IMR-90 (cell line): Measurements from ENCODE around the gene RFX4. TPM values are rescaled to one million over a fixed set of nuclear protein-coding genes. Genes with fewer than 3 reads are reported as not detected.

Experiments
- ATAC-seq: fragments of 200-7000 bp; cut with Tn5 transposase; 2 replicates; pipeline ENCODE4 v1.9.1; 2020; ENCODE audit warnings: low read depth, mild to moderate bottlenecking, moderate library complexity
- BruUV-seq: library from RNA; stranded (reverse); fragments of 400-500 nt; replicated peaks from 2 replicates; lab custom pipeline; 2021; lab: Mats Ljungman, UMichigan
- CTCF ChIA-PET: fragments of 300-600 bp; formaldehyde crosslinking; extraction: SDS; loops from one replicate; lab custom pipeline; 2021; ENCODE audit warnings: antibody characterized with exemption; lab: Yijun Ruan, JAX
- POLR2A ChIA-PET: fragments of 300-600 bp; sonication (Branson Sonifier 250); formaldehyde crosslinking; loops from one replicate; lab custom pipeline; 2022; ENCODE audit warnings: antibody characterized with exemption; ENCODE audit not compliant: unreplicated experiment; lab: Charles Lee
- DNase-seq: peaks from one replicate; pipeline ENCODE4 v3.0.0; 2013
- H2AFZ ChIP-seq: replicated peaks from 2 replicates; pipeline ENCODE3; 2013; ENCODE audit warnings: low read length, mild to moderate bottlenecking; ENCODE audit not compliant: poor library complexity
- H2AK5ac ChIP-seq: 2 replicates; pipeline ENCODE4 v1.6.1; 2013; ENCODE audit warnings: low read depth, low read length, inconsistent platforms
- H2AK9ac ChIP-seq: replicated peaks from 2 replicates; pipeline ENCODE3; 2013; ENCODE audit warnings: mild to moderate bottlenecking, low read depth, low read length, moderate library complexity; ENCODE audit not compliant: poor library complexity
- H2BK120ac ChIP-seq: 2 replicates; pipeline ENCODE4 v1.6.1; 2013; ENCODE audit warnings: low read depth, low read length, inconsistent platforms
- H2BK15ac ChIP-seq: 3 replicates; pipeline ENCODE4 v1.6.1; 2013; ENCODE audit warnings: low read depth, low read length, inconsistent platforms
- H2BK20ac ChIP-seq: 2 replicates; pipeline ENCODE4 v1.6.1; 2013; ENCODE audit warnings: low read depth, mild to moderate bottlenecking, inconsistent platforms, low read length, moderate library complexity
- H2BK5ac ChIP-seq: 2 replicates; pipeline ENCODE4 v1.6.1; 2013; ENCODE audit warnings: mild to moderate bottlenecking, low read depth, low read length, inconsistent platforms; ENCODE audit not compliant: poor library complexity, severe bottlenecking
- H3K14ac ChIP-seq: replicated peaks from 2 replicates; pipeline ENCODE4 v1.6.1; 2013; ENCODE audit warnings: low read depth, low read length, inconsistent platforms
- H3K18ac ChIP-seq: 2 replicates; pipeline ENCODE4 v1.6.1; 2013; ENCODE audit warnings: low read depth, low read length, control low read depth
- H3K23ac ChIP-seq: 2 replicates; pipeline ENCODE4 v1.6.1; 2013; ENCODE audit warnings: low read depth, low read length, inconsistent platforms
- H3K27ac ChIP-seq: 2 replicates; pipeline ENCODE4 v1.5.1; 2013; ENCODE audit warnings: mild to moderate bottlenecking, control low read depth, low read length; ENCODE audit not compliant: insufficient read depth
- H3K27me3 ChIP-seq: 2 replicates; pipeline ENCODE4 v1.6.1; 2013; ENCODE audit warnings: low read length; ENCODE audit not compliant: control insufficient read depth, insufficient read depth
- H3K36me3 ChIP-seq: 2 replicates; pipeline ENCODE4 v1.6.1; 2013; ENCODE audit warnings: low read length, mixed read lengths; ENCODE audit not compliant: control insufficient read depth, insufficient read depth
- H3K4ac ChIP-seq: 2 replicates; pipeline ENCODE4 v1.6.1; 2013; ENCODE audit warnings: low read depth, low read length, inconsistent platforms
- H3K4me1 ChIP-seq: 2 replicates; pipeline ENCODE4 v1.6.1; 2013; ENCODE audit warnings: low read length, mixed read lengths; ENCODE audit not compliant: control insufficient read depth, insufficient read depth
- H3K4me2 ChIP-seq: 2 replicates; pipeline ENCODE4 v1.6.1; 2013; ENCODE audit warnings: low read depth, mild to moderate bottlenecking, control low read depth, low read length, moderate library complexity
- H3K4me3 ChIP-seq: 2 replicates; pipeline ENCODE4 v1.5.1; 2013; ENCODE audit warnings: low read depth, mild to moderate bottlenecking, control low read depth, low read length, moderate library complexity; ENCODE audit not compliant: insufficient read depth
- H3K56ac ChIP-seq: 2 replicates; pipeline ENCODE4 v1.6.1; 2013; ENCODE audit warnings: low read length, inconsistent platforms; ENCODE audit not compliant: insufficient read depth; ENCODE audit errors: extremely low read depth
- H3K79me1 ChIP-seq, 2 experiments: 2 replicates each; pipeline ENCODE4 v1.6.1; 2013; ENCODE audit warnings: low read length in 2 of 2, inconsistent platforms in 1 of 2, low read depth in 1 of 2
- H3K9ac ChIP-seq: 2 replicates; pipeline ENCODE4 v1.6.1; 2013; ENCODE audit warnings: low read depth, low read length, control low read depth
- H3K9me1 ChIP-seq: 2 replicates; pipeline ENCODE4 v1.6.1; 2013; ENCODE audit warnings: low read length, inconsistent platforms; ENCODE audit not compliant: insufficient read depth
- H3K9me3 ChIP-seq: 2 replicates; pipeline ENCODE4 v1.6.1; 2013; ENCODE audit warnings: low read length; ENCODE audit not compliant: control insufficient read depth, insufficient read depth
- H4K20me1 ChIP-seq: 2 replicates; pipeline ENCODE4 v1.6.1; 2013; ENCODE audit warnings: low read length, inconsistent platforms; ENCODE audit not compliant: insufficient read depth
- H4K5ac ChIP-seq: 2 replicates; pipeline ENCODE4 v1.6.1; 2013; ENCODE audit warnings: mild to moderate bottlenecking, low read depth, low read length, control low read depth
- H4K8ac ChIP-seq, 2 experiments: 2 replicates each; pipeline ENCODE4 v1.6.1; 2013; ENCODE audit warnings: low read depth in 2 of 2, low read length in 2 of 2, control low read depth in 1 of 2, inconsistent platforms in 1 of 2
- H4K91ac ChIP-seq: 2 replicates; pipeline ENCODE4 v1.6.1; 2013; ENCODE audit warnings: low read depth, low read length, inconsistent platforms; ENCODE audit not compliant: insufficient read depth
- BHLHE40 ChIP-seq: fragments of 150-350 bp; IDR thresholded peaks from 2 replicates; pipeline ENCODE4 v1.6.1; 2016; ENCODE audit warnings: mild to moderate bottlenecking, low read depth, low read length
- CEBPB ChIP-seq: IDR thresholded peaks from 2 replicates; pipeline ENCODE4 v1.6.1; 2012; ENCODE audit warnings: low read depth, low read length, improper control_type of control experiment
- CHD1 ChIP-seq: IDR thresholded peaks from 2 replicates; pipeline ENCODE4 v1.6.1; 2012; ENCODE audit warnings: low read depth, low read length, improper control_type of control experiment
- CTCF ChIP-seq: conservative IDR thresholded peaks from 2 replicates; pipeline ENCODE4 v1.5.1; 2012; ENCODE audit warnings: mild to moderate bottlenecking, low read depth, low read length, improper control_type of control experiment
- ELK1 ChIP-seq: fragments of 150-350 bp; IDR thresholded peaks from 2 replicates; pipeline ENCODE4 v1.6.1; 2016; ENCODE audit warnings: low read depth, mild to moderate bottlenecking, low read length, moderate library complexity, borderline replicate concordance
- FOS ChIP-seq: fragments of 150-350 bp; IDR thresholded peaks from 2 replicates; pipeline ENCODE4 v1.6.1; 2016; ENCODE audit warnings: low read depth, low read length
- MAFK ChIP-seq: IDR thresholded peaks from 2 replicates; pipeline ENCODE4 v1.6.1; 2012; ENCODE audit warnings: low read depth, low read length, improper control_type of control experiment
- MAZ ChIP-seq: IDR thresholded peaks from 2 replicates; pipeline ENCODE4 v1.6.1; 2012; ENCODE audit warnings: low read depth, mild to moderate bottlenecking, low read length, improper control_type of control experiment, moderate library complexity, borderline replicate concordance
- MXI1 ChIP-seq: IDR thresholded peaks from 2 replicates; pipeline ENCODE4 v1.6.1; 2012; ENCODE audit warnings: low read depth, mild to moderate bottlenecking, low read length, moderate library complexity, borderline replicate concordance
- NFE2L2 ChIP-seq: fragments of 150-350 bp; IDR thresholded peaks from 2 replicates; pipeline ENCODE4 v1.6.1; 2016; ENCODE audit warnings: low read depth, mild to moderate bottlenecking, low read length
- POLR2A ChIP-seq: IDR thresholded peaks from 2 replicates; pipeline ENCODE4 v1.6.1; 2012; ENCODE audit warnings: mild to moderate bottlenecking, low read depth, low read length
- RAD21 ChIP-seq: IDR thresholded peaks from 2 replicates; pipeline ENCODE4 v1.6.1; 2012; ENCODE audit warnings: low read length, improper control_type of control experiment
- RCOR1 ChIP-seq: IDR thresholded peaks from 2 replicates; pipeline ENCODE4 v1.6.1; 2012; ENCODE audit warnings: mild to moderate bottlenecking, low read length, improper control_type of control experiment; ENCODE audit not compliant: insufficient replicate concordance
- RFX5 ChIP-seq: IDR thresholded peaks from 2 replicates; pipeline ENCODE4 v1.8.0; 2012; ENCODE audit warnings: low read depth, mild to moderate bottlenecking, low read length, moderate library complexity
- SMC3 ChIP-seq: fragments of 150-350 bp; IDR thresholded peaks from 2 replicates; pipeline ENCODE4 v1.6.1; 2016; ENCODE audit warnings: low read depth, mild to moderate bottlenecking, antibody characterized with exemption, low read length, moderate library complexity
- USF2 ChIP-seq: fragments of 150-350 bp; IDR thresholded peaks from 2 replicates; pipeline ENCODE4 v1.6.1; 2017; ENCODE audit warnings: mild to moderate bottlenecking, antibody characterized with exemption, low read length, low read depth
- WGBS, 2 experiments: methylation state at CpG; one replicate each; pipeline versions ENCODE4 v1.1.5 to v1.1.7; 2013; ENCODE audit warnings: missing lambda C conversion rate in 2 of 2; ENCODE audit not compliant: insufficient read length in 1 of 2; ENCODE audit errors: extremely low coverage in 2 of 2; 5-methylcytosine and 5-hydroxymethylcytosine counted together
- dilution Hi-C: fragments of 300-500 bp; cut with HindIII; formaldehyde crosslinking; loops from one replicate; pipeline ENCODE4 v1.14.3; 2018; ENCODE audit warnings: low sequenced_read_pairs; ENCODE audit not compliant: unreplicated experiment
- in situ Hi-C: fragments of 300-500 bp; cut with MboI; formaldehyde crosslinking; loops from 3 replicates; pipeline ENCODE4 v1.14.3; 2019; ENCODE audit warnings: low sequenced_read_pairs, inconsistent platforms, mixed read lengths
- intact Hi-C: fragments of 100-400 bp; cut with micrococcal nuclease; formaldehyde crosslinking; loops from 2 replicates; pipeline ENCODE4 v1.10.0; 2022
- polyA plus RNA-seq, 3 experiments: library from polyadenylated mRNA; depleted of rRNA; stranded (reverse); fragments of >200 nt; gene quantifications; 2 replicates each; pipeline ENCODE4 v1.2.3, GENCODE V29; 2012; ENCODE audit warnings: low replicate concordance in 1 of 3
- total RNA-seq: library from RNA; depleted of rRNA; stranded (reverse); fragments of >200 nt; gene quantifications from 2 replicates; pipeline ENCODE4 v1.2.3, GENCODE V29; 2012

The RFX4 gene
- total and polyA plus RNA-seq, 2 of the 4 experiments (the other 2 are of a cell fraction) = not detected

DNA sequence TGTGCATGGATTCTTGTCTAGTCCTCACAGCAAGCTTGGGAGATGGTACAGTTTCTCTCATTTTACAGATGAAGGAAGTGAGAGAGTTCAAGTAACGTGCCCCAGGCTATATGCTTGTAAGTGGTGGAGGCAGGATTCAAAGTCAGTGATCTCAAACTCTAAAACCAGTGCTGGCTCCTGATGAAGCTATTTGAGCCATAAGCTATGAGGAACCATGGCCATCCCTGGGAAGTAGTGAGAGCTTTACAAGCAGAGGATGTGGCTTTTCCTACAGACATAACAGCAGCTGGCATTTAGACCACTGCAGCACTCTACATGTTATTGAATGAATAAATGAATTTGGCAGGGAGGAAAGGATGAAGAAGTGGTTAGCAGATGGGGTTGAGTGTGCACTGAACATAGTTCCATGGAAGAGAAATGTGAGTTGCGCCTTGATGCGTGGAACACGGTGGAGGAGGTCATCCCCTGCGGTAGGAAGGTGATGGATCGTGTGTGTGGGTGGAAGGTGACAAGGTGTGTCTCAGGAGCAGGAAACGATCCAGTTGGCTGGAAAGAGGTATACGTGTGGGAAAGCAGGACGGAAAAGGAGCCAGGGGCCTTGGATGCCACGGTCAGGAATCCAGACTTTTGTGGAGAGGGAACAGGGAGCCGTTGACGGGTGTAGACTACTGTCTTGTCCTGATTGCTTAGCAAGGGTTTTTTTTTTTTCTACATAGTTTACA is 65.2 kb downstream of the RFX4 start:
- H2BK20ac ChIP-seq = no peak overlapping the region
- H4K91ac ChIP-seq = no peak overlapping the region
- H3K36me3 ChIP-seq = no peaks in the 10 kb centered on the region
- no peak overlapping the region for H3K27ac ChIP-seq
- H3K23ac ChIP-seq = no peak overlapping the region
- no peak for ATAC-seq
- H3K56ac ChIP-seq = no peak overlapping the region
- no peak overlapping the region for H4K5ac ChIP-seq
- DNase-seq = no peak
- H4K20me1 ChIP-seq = no peaks in the 10 kb centered on the region
- H3K9ac ChIP-seq = no peak overlapping the region
- TF ChIP-seq SMC3 (no peak), MXI1 (no peak), CEBPB (no peak), MAFK (no peak), NFE2L2 (no peak), BHLHE40 (no peak), POLR2A (no peak), CTCF (no peak), ELK1 (no peak), RCOR1 (no peak), USF2 (no peak), CHD1 (no peak), RAD21 (no peak), RFX5 (no peak), FOS (no peak), MAZ (no peak)
- in situ Hi-C loops (no loop called here), dilution Hi-C loops (no loop called here), intact Hi-C loops (no loop called here)
- no peaks in the 10 kb centered on the region for H3K9me3 ChIP-seq
- no peaks in the 10 kb centered on the region for H3K79me1 ChIP-seq
- H2BK15ac ChIP-seq = no peak overlapping the region
- H2AFZ ChIP-seq = no peak overlapping the region
- WGBS, 2 experiments = 67% methylated on average over 5 of the region's 12 CpGs; no CpG with 5 or more reads in 1 of the 2 experiments
- H3K27me3 ChIP-seq = no peaks in the 10 kb centered on the region; the same call in 1 of the 2 replicates
- POLR2A ChIA-PET = no interaction called here
- H3K18ac ChIP-seq = no peak overlapping the region
- H4K8ac ChIP-seq = no peak overlapping the region
- no peak overlapping the region for H3K14ac ChIP-seq
- no peak overlapping the region for H3K4me3 ChIP-seq
- H2AK9ac ChIP-seq = no peak overlapping the region
- H2BK120ac ChIP-seq = no peak overlapping the region
- no peaks in the 10 kb centered on the region for H3K9me1 ChIP-seq
- BruUV-seq = no TSS peak
- no peak overlapping the region for H2AK5ac ChIP-seq
- no peak overlapping the region for H2BK5ac ChIP-seq
- CTCF ChIA-PET = no interaction called here
- no peak overlapping the region for H3K4ac ChIP-seq
- H3K4me1 ChIP-seq = no peaks in the 10 kb centered on the region
- H3K4me2 ChIP-seq = no peak overlapping the region
